GM18499 (cell line): Measurements from ENCODE around the gene SLC37A4.
"Not testable (repeated sequence)": the region's sequence is repeated elsewhere in the genome, so short reads cannot be mapped to it uniquely, and the experiment has no call there.

Source experiments
- ATAC-seq: cut with Tn5 transposase; IDR thresholded peaks from one replicate; pipeline ENCODE4 v1.9.1; 2021; ENCODE audit warnings: moderate number of reproducible peaks; ENCODE audit not compliant: insufficient read depth, unreplicated experiment

The SLC37A4 gene

DNA sequence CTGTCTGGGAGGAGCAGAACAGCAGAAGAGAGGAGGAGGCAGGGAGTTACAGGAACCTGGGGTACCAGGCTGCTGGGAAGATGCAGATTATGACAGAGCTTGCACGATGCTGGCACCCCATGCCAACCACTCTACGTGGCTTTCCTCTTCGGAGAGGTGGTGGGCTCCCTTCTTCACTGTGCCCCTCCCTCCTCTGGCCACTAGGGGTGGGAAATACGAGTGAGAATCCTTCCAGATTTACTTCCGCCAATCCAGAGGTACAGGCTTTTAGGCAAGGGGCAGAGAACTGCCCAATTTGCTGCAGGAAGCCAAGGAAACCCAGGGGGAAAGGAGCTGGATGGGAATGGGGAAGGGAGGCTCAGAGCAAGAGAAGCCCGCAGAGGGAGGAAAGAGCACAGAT lies 14.0 kb upstream of the SLC37A4 start:
- ATAC-seq: no peak

DNA sequence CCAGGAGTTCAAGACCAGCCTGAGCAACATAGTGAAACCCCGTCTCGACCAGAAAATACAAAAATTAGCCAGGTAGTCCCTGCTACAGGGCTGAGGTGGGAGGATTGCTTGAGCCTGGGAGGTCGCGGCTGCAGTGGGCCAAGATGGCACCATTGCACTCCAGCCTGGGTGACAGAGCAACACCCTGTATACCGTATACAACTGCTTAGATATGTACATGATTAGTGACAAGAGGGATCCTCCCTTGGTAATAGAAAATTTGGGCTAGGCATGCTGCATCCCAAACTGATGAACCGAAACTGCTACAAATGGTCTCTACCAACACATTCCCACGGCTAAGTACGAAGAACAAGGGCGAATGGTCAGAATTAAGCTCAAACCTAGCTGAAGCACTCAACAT lies 12.2 kb upstream of the SLC37A4 start:
- no peak for ATAC-seq

DNA sequence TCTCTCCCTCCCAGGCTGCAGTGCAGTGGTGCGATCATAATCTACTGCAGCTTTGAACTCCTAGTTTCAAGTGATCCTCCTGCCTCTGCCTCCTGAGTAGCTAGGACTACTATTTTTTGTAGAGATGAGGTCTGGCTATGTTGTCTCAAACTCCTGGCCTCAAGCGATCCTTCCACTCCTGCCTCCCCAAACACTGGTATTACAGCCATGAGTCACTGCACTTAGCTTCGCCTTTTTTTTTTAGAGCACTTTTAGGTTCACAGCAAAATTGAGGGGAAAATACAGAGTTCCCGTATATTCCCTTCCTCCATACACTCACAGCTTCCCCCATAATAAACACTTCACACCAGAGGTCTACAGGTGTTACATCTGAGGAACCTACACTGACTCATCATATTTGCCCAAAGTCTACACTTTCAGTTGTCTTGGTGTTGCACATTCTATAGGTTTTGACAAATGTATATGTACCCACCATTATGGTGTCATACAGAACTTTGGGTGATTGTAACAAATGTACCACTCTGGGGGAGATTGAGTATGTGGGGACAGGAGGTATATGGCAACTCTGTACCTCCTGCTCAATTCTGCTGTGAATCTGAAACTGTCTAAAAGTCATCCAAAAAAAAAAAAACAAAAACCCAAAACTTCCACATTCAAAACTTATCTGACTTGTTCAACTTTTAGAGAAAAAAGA lies 11.3 kb upstream of the SLC37A4 start:
- ATAC-seq: no peak

DNA sequence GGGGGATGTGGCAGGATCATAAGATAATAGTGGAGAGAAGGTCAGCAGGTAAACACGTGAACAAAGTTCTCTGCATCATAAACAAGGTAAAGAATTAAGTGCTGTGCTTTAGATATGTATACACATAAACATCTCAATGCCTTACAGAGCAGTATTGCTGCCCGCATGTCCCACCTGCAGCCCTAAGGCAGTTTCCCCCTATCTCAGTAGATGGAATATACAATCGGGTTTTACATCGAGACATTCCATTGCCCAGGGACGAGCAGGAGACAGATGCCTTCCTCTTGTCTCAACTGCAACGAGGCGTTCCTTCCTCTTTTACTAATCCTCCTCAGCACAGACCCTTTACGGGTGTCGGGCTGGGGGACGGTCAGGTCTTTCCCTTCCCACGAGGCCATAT lies 8.8 kb upstream of the SLC37A4 start:
- ATAC-seq: not testable (repeated sequence)

DNA sequence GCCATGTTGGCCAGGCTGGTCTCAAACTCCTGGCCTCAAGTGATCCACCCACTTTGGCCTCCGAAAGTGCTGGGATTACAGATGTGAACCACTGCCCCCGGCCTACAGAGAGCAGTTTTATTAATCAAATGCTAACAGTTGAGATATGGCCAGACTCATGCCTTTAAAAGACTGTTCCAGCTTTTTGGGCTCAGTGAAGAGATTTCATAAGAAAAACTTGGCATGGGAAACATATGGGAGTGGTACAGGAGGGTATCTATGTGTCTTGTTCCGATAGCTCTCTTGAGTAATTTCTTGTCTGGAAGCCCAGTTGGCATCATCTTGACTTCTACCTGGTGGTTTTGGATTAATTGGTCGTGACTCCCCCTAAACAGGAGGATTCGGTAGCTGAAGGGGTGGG lies 8.2 kb upstream of the SLC37A4 start:
- ATAC-seq: no peak

DNA sequence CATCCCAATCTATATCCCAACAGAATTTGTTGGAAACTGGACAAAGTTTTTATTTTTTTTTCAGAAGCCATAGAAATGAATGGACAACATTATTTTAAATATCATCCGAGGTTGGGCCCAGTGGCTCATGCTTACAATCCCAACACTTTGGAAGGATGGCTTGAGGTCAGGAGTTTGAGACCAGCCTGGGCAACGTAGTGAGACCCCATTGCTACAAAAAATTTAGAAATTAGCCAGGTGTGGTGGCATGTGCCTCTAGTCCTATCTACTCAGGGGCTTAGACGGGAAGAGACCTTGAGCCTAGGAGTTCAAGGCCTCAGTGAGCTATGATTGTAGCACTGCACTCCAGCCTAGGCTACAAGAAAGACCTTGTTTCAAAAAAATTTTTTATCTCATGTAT lies 4.1 kb upstream of the SLC37A4 start:
- no peak for ATAC-seq

DNA sequence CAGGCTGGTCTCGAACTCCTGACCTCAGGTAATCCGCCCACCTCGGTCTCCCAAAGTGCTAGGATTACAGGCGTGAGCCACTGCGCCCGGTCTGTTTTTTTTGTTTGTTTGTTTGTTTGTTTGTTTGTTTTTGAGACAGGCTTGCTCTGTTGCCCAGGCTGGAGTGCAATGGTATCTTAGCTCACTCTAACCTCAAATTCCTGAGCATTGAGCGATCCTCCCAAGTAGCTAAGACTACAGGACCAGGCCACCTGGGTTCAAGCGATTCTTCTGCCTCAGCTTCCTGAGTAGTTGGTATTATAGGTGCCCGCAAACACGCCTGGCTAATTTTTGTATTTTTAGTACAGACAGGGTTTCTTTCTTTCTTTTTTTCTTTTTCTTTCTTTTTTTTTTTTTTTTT lies 2.7 kb upstream of the SLC37A4 start:
- not testable (repeated sequence) for ATAC-seq

DNA sequence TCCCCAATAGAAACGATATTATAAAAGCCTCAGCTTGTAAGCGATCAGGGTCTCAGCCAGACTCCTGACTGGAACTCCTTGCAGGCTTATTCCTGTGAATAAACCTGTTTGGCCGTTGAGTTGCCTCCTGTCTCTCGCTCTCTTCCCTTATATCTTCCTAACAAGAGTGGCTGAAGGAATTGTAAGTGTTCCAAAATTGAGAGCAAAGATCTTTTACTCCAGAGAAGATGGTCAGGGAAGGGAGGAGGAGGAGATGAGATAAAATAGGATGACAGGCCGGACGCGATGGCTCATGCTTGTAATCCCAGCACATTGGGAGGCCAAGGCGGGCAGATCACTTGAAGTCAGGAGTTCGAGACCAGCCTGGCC lies 1.2 kb upstream of the SLC37A4 start:
- no peak for ATAC-seq

DNA sequence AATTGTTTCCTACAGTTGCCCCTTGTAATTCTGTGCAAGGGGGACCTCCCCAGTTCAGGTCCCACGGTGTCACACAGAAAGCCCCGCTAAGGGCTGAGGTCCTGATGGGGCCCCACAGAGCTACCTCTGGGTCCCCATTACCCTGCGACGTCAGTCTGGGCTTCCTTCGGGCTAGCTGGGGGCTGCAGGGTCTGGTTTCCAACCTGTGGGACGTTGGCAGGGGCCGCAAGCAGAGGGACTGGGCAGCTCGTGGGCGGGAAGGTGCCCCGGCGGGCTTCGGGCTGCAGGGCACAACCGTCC lies 698 bp downstream of the SLC37A4 start:
- no peak for ATAC-seq

DNA sequence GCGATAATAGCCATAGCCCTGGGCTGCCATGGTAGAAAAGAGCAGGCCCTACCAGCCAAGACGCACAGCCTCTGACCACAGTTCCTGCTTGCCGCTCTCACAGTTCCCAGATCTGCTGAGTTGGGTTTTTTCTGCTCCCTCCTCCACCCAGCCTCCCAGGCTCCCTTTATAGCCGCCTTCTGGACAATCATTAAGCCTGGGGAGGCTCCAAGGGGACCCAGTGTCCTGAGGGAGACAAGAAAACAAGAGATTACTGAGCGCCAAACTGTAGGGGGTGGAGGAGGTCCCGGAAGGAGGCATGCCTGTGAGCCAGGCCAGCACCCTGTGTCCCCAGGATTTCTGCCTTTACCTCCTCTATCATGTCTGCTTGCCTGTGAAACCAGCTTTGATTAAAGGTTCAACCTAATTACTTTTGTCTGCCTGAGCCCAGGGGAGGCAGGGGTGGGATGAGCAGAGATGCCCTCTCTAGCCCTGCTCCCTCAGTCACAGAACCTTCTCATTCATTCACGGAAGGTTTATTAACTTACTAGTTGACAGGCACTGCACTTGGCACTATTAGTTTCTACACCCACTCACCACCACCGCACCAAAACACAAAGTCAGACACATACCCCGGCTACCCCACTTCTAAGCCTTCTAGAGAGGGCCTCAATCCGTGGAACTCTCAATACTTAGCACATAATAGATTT lies 1.2 kb downstream of the SLC37A4 start:
- ATAC-seq: no peak

DNA sequence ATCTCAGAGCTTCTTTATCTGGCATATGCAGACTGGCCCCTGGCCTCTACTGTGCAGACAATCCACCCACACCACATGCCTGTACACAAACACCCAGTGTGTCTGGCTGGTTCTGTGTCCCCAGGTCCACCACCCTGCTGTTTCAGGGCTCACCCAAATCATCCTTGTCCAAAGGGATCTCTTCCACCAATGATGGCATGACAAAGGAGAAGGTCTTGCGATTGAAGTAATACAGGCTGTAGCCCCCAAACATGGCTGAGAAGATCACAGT lies 1.7 kb downstream of the SLC37A4 start:
- ATAC-seq: no peak

DNA sequence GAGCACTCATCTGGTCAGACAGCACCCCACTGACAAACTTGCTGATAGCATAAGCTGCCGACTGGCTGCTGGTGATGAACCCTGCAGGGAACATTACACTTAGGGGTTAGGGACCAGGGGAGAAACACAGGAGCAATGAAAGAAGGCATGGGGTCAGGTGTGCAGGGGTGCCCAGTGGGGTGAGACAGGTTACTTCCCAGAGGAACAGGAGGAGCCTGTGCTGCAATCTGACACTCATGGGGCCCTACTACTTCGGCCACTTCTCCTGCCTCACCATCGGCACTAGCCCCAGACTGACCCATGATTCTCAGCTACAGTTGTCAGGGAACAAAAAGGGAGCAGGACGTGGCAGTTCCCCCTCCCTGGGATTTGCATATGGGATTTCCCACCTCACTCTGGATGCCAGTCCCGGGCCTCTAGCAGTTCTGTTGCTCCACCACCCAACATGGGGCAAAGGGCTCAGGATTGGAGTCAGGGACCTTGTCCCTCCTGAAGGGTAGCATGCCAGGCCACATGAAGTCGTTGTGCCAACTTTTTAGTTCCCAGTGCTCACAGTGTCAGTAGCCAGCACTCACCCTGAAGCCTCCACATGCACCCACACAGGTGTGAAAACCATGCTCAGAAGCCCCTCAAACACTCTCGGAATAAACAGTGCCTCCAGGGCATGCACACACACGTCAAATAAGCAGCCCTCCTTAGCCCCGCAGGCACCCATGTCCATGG lies 2.2 kb downstream of the SLC37A4 start:
- ATAC-seq: no peak

DNA sequence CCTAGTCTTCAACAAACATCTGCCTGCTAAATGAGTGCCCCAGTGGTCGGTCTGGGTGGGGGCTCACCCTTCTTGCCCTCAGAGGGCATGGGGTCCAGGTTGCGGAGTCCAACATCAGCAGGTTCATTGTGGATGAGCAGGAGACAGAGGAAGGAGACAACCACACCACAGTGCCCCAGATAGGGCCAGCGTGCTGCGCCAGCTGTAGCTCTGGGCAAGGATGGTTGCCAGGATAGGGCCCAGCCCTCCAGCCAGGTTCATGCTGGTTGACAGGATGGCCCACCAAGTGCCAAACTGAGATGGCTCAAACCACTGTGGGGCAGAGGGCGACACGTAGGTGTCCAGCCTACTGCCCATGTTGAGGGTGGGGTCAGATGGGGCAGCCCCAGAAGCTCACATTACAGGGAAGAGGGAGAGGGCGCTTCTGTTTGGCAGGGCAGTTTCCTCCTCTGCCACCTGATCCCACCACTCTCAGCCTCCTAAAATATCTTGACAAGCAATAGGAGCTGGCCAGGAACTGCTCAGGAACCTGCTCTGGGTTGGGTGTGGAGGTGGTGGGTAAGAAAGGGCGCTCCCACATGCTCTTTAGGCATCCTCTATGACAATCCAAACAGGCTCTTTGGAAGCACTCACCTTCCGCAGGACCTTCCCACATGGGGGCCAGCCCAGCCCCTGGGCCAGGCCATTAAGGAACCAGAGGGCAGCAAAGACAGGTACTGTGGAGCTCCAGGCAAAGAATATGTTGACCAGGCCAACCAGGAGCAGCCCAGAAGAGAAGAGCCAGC lies 2.9 kb downstream of the SLC37A4 start:
- ATAC-seq: no peak

DNA sequence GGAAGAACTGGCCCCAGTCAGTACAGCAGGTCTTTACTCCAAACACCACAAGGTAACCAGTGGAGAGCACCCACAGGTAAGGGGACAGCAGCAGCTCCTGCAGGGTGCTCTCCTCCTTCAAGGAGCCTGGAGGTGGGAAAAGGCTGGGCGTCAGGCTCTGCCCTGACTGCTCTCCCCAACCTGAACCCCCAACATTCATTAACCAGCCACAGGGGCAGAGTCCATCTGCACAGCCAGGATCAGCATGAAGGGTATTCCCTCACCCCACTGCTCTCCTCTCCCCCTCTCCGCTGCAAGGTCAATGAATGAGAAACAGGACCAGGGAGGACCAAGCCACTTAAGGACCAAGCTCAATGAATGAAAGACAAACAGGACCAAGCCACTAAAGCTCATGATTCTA lies 3.7 kb downstream of the SLC37A4 start:
- no peak for ATAC-seq

DNA sequence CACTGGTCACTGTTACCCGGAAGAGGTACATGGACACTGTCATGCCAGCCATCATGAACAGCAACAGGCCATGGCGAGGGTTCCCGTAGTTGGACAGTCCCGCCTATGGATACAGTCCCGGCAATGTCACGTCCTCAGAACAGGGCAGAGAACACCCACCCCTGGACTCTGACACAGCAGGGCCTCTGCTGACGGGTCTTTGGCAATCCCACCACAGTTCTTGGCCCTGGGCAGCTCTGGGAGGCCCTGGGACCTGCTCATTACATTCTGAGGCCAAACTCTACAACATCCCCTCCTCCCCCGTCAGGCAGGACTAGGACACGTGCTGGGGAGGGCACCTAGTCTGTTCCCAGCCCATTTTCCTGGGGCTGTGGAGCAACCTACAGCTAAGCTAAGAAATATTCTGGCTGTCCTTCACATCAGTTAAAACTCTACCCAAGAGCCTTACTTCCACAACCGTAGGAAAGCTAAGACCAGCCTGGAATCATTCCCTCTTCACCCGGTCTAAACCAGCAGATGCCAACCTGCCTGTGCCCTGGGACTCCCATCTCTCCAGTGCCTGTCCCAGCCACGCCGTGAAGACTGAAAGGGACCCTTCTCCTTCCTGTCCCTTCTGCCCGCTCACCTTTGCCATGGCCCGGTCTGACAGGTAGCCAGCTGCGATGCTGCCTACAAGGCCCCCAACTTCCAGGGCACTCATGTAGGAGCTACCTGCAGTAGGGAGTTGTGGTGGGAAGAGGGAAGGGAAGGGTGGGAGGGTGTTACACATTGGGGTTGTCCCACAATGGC lies 4.5 kb downstream of the SLC37A4 start:
- ATAC-seq: no peak

DNA sequence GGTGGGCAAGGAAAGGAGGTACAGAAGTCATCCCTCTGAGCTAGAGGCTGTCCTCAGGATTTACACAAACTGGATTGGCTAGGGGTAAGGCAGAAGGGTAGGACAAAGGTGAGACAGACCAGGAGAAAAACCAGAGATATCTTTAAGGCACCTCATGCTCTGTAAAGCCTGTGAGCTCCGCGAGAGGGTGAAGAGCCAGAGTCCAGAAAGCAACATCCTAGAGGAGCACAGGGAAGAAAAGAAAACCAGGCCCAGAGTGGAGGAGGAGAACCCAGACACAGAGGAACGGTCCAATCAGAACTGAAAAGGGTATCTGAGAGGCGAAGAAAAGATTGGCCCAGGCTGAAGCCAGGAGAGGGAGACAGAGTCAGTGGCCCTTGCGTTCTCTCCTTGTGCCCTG lies 5.1 kb downstream of the SLC37A4 start:
- no peak for ATAC-seq

DNA sequence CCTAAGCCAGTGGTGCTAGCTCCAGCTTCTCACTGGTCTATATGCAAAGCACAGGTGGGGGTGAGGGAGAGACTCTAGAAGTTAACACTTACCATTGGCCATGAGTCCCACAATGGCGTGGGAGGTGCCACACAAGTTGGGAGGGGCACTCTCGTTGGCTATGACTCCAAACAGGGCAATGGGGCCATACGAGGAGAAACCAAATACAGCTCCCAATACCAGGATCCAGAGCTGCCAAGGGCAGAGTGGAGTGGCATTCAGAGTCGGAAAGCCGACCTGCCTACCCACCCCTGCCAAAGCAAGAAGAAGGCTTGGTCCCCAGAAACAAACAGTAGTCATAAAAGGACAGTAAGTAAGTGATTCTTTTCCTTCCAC lies 5.6 kb downstream of the SLC37A4 start:
- no peak for ATAC-seq

DNA sequence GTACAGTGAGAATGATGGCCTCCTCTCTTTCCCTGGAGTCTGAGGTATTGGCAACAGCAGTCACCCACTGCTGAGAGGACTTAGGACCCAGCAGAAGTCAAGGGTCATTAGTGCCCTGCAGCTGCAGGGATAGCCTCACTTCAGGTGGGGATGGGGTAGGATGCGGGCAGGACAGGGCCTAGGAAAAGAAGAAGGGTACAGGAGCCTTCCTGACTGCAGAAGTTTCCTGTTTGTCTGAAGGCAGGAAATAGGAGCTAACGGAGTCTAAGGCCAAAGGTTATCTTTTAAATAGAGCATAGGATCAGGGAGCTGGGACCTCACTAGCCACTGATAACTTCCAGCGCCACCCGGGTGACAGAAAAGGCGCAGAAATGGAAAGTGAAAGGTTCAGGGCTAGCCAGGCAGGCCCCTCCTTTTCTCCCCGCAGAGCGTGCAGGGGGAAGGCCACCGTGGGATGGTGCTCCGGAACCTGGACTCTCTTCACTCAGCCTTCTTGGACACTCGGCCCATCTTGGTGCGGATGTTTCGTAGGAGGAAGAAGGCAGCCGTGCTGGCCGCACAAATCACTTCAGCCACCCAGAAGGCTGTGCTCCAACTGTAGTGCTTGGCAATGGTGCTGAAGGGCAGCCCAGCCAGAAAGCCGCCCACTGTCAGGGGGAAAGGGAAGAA lies 6.1 kb downstream of the SLC37A4 start:
- ATAC-seq: no peak

DNA sequence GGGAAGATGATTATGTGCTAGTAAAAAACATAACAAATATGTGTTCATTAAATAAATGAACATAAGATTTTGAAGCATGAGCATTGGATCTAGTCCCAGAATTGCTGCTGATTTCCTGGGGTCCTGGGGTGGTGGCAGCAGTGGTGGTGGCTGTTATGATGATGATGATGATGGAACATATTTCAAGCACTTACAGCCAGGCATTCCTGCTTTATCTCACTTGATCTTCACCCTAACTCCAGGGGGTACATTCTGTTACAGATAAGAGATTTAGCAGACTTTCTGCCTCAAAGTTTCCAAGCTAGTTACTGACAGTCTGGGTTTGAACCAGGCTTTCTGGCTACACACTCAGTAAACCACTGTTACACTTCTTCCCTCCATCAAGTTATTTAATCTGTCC lies 6.9 kb downstream of the SLC37A4 start:
- ATAC-seq: no peak

DNA sequence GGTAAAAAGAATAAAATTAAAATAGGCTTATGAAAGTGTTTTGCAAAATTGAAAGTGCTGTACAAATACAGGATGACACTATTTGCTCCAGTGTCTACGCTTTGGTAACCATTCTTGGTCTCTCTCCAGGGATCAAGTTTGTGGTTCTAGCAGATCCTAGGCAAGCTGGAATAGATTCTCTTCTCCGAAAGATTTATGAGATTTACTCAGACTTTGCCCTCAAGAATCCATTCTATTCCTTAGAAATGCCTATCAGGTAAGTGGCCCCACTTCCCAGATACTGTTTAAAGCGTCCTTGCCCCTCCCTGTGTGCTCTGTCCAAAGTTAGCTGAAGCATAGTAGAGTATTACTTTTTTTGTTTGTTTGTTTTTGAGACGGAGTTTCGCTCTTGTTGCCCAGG lies 9.0 kb downstream of the SLC37A4 start:
- ATAC-seq: no peak
